ENCODE results near the gene GMCL2. TPM values are rescaled to one million over a fixed set of nuclear protein-coding genes. Genes with fewer than 3 reads are reported as not detected.
"Not testable (repeated sequence)": the region's sequence is repeated elsewhere in the genome, so short reads cannot be mapped to it uniquely, and the experiment has no call there.

GMCL2 gene, protein sequence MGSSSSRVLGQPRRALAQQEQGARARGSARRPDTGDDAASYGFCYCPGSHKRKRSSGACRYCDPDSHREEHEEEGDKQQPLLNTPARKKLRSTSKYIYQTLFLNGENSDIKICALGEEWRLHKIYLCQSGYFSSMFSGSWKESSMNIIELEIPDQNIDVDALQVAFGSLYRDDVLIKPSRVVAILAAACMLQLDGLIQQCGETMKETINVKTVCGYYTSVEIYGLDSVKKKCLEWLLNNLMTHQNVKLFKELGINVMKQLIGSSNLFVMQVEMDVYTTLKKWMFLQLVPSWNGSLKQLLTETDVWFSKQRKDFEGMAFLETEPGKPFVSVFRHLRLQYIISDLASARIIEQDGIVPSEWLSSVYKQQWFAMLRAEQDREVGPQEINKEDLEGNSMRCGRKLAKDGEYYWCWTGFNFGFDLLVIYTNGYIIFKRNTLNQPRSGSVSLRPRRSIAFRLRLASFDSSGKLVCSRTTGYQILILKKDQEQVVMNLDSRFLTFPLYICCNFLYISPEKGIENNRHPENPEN
- total RNA-seq (2014; rRNA removed; shearing (Covaris generic)) = not detected in 2 replicates
- not detected in 2 replicates for polyA plus RNA-seq (2015; cell fraction: cytosol; rRNA removed)
- not detected in 2 replicates for polyA plus RNA-seq (2015; cell fraction: nucleus; rRNA removed)

DNA sequence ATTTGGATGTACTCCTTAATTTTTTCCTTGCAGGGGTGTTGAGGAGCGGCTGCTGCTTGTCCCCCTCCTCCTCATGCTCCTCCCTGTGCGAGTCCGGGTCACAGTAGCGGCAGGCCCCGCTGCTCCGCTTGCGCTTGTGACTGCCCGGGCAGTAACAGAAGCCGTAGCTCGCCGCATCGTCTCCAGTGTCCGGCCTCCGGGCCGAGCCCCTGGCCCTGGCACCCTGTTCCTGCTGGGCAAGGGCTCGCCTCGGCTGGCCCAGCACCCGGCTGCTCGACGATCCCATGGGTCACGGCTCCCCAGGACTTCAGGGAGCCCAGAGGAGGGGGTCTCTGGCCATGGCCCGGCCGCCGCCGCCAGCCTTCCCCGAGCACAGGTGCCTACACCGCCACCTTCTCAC lies at the start of gene GMCL2:
TSS of gene GMCL2 (minus strand) at position 358 of the 400 bp plus-strand sequence. CDS start at position 286, 72 bp downstream.
- no peak for DNase-seq (ENCODE audit: low read depth, low spot score)
- in situ Hi-C loops (cut with HindIII; ENCODE audit: low pct_unique_long_range_greater_than_20kb, low sequenced_read_pairs) = no loop called here

DNA sequence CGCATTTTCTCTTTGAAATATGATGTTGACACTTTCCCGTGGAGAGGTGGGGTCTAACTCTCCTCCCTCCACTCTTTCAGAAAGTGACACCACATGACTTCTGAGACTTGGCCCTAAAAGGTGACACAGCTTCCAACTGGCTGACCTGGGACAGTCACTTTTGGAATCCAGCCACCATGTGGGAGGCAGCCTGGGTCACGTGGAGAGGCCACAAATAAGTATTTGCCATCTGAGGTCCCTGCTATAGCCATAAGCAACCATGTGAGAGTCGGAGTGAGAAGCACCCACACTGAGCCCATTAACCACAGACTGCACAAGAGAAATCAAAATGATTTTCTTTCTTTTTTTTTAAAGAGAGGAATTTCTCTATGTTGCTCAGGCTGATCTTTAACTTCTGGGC lies 49.5 kb upstream of the GMCL2 start:
- in situ Hi-C loops (cut with HindIII; ENCODE audit: low pct_unique_long_range_greater_than_20kb, low sequenced_read_pairs) = no loop called here
- no peak for DNase-seq (ENCODE audit: low read depth, low spot score)

DNA sequence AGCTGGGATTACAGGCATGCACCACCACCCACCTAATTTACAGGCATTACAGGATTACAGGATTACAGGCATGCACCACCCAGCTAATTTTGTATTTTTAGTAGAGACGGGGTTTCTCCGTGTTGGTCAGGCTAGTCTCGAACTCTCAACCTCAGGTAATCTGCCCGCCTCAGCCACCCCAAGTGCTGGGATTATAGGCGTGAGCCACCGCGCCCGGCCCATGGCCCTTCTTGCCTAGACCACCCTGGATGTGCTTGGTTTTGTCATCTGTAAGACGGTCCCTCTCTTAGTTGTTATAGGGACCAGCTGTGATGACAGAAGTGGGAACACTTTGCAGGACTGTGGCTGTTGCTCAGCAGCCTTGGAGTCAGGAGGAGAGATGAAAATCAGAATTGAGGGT lies 49.0 kb upstream of the GMCL2 start:
- in situ Hi-C loops (cut with HindIII; ENCODE audit: low pct_unique_long_range_greater_than_20kb, low sequenced_read_pairs) = no loop called here
- no peak for DNase-seq (ENCODE audit: low read depth, low spot score)

DNA sequence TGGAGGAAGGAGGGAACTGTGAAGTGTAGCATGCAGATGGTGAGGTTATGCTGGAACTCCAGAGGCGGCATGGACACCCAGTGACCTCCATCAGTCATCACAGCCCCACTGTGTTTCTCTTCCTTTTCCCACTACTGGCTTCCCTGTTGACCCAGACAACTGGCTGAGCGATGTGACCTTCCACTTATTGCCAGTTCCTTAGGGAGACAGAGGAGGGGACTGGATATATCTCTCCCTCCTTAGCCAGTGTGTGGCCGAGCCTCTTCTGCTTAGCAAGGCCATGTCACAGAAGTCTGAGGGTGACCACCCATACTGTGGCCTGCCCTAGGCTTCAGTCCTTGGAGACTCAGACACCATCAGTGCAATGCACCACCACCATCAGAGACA lies 48.4 kb upstream of the GMCL2 start:
- no peak for DNase-seq (ENCODE audit: low read depth, low spot score)
- in situ Hi-C loops (cut with HindIII; ENCODE audit: low pct_unique_long_range_greater_than_20kb, low sequenced_read_pairs) = no loop called here

DNA sequence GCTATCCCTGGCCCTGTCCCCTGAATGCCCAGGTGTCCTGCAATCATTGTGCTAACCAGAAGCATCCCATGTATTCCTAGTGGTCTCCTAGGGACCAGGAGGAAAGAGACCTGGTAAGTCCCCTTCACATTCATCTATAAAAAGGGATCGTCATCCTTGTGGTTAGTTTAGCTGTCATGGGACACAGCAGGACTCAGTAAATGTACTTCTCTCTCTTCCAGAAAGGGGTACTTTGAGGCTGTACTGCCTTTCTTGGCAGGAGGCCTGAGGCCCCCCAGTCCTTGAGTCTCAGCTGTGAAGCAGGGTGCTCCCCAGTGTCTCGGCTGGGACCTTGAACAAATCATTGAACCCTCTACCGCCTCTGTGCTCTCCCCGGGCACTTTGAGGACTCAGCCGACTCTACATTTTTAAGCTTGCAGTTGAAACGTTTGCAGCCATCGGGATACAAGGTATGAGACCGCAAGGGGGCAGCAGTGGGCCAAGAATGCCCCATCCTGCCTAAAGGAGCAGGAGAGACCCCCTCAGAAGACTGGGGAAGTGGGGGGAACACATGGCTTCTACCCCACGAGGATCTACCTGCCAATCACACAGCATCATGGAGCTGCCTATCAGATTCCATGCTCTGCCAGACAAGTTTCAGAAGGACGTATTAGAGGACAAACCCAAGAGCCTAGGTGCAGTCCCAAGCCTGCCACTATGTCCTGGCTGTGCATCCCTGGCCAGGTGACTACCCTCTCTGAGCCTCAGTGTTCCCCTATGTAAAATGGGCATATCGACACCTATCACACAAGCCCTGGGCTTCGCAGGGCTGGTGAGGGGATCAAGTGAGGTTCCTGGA lies 47.8 kb upstream of the GMCL2 start:
- in situ Hi-C loops (cut with HindIII; ENCODE audit: low pct_unique_long_range_greater_than_20kb, low sequenced_read_pairs) = no loop called here
- DNase-seq (ENCODE audit: low read depth, low spot score) = peak; percentile 78

DNA sequence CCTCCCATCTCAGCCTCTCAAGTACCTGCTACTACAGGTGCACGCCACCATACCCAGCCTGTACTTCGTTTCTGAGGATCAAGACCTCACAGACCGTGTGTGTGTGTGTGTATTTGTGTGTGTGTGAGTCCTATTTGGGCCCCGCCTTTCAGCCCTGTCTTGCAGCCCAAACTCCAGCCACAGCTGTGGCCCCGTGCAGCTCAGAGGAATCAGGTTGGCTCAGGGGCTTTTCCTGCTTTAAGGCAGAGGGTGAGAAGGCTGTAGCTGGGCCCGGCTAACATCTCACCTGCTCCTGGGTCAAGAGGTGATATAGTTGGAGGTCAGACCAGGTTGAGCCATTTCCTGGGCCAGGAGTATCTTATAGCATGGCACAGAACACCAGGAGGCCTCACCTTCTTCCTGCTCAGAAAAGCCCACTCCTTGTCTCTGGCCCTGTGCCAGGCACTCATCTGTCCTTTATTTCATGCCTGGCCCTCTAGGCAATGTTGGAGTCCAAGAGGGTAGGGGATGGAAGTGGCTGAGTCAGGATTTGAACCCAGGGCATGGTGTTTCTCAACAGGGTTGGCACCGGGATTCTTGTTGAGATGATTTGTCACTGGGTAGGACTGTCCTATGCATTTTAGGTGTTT lies 47.1 kb upstream of the GMCL2 start:
- in situ Hi-C loops (cut with HindIII; ENCODE audit: low pct_unique_long_range_greater_than_20kb, low sequenced_read_pairs) = no loop called here
- no peak for DNase-seq (ENCODE audit: low read depth, low spot score)

DNA sequence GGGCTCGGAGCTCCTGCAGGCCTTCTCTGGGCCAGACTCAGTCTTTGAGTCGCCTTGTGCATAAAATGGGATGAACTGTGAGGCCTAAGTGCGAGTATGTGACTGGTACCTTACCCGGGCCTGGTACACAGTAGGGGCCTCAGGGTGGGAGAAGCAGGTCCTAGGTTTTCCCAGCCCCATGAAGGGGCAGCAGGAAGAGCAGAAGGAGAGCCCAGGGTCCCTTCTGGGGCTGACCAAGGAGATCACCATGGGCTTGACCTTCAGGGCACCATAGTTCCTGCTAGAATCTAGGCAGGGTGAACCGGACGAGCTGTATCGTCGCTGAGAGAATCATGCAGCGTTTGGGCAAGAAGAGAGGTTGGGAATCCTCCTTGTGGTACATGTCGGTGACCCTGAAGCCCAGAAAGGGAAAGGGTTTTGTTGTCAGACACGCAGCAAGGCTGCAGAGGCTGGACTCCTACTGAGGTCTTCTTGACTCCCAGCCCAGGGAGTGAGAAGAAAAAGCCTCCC lies 45.8 kb upstream of the GMCL2 start:
- in situ Hi-C loops (cut with HindIII; ENCODE audit: low pct_unique_long_range_greater_than_20kb, low sequenced_read_pairs) = no loop called here
- no peak for DNase-seq (ENCODE audit: low read depth, low spot score)

DNA sequence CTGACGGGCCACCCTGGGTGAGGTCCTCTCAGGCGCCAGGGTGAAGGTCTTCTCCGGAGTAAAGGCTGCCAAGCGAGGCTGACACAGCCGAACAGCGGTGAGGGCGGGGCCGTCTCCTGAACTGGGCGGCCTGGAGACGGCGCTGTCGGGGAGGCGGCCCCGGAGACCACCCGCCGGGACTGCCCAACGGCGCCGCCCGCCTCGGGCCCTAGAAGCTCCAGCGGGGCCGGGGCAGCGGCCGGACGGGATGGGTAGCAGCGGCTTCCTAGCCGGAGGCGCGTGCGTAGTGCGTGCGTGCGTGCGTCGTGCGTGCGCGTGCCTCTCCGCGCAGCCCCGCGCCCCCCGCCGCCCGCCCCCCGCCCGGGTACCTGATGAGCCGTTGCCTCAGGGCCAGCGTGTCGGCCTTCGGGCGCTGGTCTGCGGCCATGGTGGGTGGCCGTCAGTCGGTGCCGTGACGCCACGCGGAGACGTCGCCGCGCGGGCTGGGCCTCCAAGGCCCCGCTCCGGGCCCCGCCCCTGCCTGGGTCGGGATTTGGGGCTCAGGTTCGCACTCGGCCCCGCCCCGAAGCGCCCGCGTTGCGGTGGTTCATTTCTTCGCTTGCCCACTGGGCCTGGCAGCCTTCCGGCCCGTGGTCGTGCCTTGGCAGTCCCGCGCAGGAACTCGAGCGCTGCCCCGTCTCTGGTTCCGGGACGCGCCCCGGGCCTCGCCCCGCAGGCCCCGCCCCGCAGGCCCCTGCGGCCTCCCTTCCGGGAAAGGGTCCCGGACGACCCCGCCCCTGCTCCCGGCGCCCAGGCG lies 45.2 kb upstream of the GMCL2 start, which contains the start of gene PHYKPL:
TSS of gene PHYKPL (minus strand) at position 679 of the 796 bp plus-strand sequence. CDS start at position 427, 252 bp downstream.
- in situ Hi-C loops (cut with HindIII; ENCODE audit: low pct_unique_long_range_greater_than_20kb, low sequenced_read_pairs) = no loop called here
- peak; percentile 56 for DNase-seq (ENCODE audit: low read depth, low spot score)

DNA sequence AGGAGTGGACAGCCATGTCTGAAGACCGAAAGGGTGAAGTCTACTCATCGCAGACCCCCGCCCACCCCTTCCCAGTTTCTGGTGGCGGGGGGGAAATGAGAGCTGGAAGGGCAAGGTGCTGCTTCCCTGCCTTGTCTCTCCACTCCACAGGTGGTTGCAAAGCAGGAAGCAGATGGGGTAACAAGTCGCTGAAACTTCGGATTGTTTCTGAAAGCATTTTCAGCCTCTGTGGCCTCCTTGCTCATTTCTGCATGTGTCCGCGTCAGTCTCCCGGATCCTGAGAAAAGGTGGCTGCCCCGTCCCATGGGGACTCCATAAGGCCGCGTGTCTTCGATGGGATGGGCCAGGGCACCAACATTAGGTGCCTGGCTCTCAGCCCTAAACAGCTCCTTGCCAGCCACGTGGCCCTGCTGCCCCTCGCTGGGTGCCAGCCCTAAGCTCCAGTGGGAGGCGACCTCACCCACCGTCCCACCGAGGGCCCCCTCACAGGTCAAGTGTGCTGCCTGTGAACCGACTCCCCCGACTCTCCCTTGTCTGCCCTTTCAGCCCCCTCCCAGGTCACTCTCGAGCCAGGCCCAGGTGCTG lies 44.5 kb upstream of the GMCL2 start:
- in situ Hi-C loops (cut with HindIII; ENCODE audit: low pct_unique_long_range_greater_than_20kb, low sequenced_read_pairs) = no loop called here
- DNase-seq (ENCODE audit: low read depth, low spot score) = no peak

DNA sequence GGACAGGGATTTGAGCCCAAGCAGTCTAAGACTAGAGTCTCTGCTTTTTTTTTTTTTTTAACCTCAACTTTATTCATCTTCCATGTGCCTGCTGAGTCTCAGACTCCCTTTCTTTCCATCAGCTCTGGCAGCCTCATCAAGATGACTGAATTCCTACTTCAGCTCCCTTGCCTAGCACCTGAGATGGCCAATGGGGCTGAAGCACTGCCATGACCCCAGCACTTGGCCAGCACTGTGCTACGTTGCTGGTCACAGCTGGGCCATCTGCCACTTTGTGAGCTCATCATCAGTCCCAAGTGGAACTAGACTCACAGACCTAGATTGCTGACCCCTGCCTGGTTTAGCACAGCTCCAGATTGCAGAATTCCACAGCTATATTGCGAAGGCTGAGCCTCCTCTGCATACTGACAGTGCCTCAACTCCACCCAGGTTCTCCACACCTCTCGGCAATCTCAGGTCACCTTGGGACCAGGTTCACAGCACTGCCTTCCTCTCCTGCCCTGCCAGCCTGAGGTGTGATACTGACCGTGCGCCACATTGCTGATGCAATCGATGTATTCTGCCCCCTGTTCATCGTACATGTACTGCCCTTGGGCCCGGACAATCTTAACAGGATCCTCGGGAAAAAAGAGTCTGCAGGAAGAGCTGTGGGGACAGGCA lies 43.8 kb upstream of the GMCL2 start:
- DNase-seq (ENCODE audit: low read depth, low spot score) = no peak
- in situ Hi-C loops (cut with HindIII; ENCODE audit: low pct_unique_long_range_greater_than_20kb, low sequenced_read_pairs) = no loop called here

DNA sequence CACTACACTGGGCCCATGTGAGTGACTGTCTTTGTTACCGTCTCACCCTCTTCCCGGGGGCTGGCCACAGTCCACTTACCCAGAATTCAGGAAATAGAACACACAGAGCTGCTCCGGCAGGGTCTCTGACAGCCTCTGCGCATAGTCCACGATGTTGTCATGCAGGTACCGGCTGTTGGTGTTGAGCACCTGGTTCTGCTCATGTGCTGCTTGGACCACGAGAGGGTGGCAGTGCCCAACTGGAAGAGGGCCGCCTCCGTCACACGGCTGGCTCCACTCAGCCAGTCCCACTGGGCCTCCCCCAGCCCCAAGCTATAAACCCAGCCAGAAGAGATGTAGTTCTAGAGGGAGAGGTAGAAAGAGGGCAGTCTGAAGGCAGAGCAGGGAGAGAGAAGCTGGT lies 42.7 kb upstream of the GMCL2 start:
- in situ Hi-C loops (cut with HindIII; ENCODE audit: low pct_unique_long_range_greater_than_20kb, low sequenced_read_pairs) = no loop called here
- no peak for DNase-seq (ENCODE audit: low read depth, low spot score)

DNA sequence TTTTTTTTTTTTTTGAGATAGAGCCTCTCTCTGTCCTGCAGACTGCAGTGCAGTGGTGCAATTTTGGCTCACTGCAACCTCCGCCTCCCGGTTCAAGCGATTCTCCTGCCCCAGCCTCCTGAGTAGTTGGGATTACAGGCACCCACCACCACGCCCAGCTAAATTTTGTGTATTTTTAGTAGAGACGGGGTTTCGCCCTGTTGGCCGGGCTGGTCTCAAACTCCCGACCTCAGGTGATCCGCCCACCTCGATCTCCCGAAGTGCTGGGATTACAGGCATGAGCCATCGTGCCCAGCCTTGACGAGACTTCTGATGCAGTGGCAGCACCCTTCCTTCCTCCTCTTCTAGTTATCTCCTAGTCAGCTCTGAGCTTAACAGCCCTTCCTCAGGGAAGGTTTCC lies 41.9 kb upstream of the GMCL2 start:
- in situ Hi-C loops (cut with HindIII; ENCODE audit: low pct_unique_long_range_greater_than_20kb, low sequenced_read_pairs); DNase-seq (ENCODE audit: low read depth, low spot score): not testable (repeated sequence)

DNA sequence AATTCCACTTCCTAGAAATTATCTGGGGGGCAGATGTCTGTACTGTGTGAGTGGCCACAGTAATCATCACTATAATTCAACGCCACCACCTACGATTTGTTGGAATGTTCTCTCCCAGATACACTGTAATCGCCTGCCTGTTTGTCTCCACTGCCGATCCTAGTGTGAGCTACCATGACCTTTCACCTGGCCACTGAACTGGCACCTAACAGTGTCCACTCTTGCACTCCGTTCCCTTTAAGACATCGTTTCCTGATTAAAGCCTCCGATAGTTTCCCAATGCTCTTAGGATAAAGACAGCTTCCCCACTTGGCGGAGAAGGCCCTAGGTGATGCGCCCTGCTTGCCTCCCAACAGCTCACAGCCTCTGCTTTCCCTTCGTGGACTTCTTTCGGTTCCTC lies 41.4 kb upstream of the GMCL2 start:
- in situ Hi-C loops (cut with HindIII; ENCODE audit: low pct_unique_long_range_greater_than_20kb, low sequenced_read_pairs) = no loop called here

DNA sequence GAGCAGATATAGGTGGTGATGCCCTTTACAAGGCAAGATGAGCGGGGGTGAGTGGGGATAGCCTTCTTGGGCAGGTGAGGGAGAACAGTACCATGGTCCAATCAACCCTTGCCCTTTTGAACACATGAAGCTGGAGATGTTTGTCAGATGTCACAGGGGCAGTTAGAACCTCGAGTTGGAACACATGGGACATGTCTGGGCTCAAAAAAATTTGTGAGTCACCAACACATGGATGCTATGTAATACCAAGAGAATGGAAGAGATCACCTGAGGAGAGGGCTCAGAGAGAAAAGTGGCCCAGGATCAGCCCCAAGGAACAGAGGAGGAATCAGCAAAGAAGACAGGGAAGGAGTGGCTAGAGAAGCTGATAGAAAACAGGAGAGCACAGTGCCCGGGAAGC lies 40.8 kb upstream of the GMCL2 start:
- no peak for DNase-seq (ENCODE audit: low read depth, low spot score)
- in situ Hi-C loops (cut with HindIII; ENCODE audit: low pct_unique_long_range_greater_than_20kb, low sequenced_read_pairs) = no loop called here

More for the DNA sequence above, 41.4 kb upstream of the GMCL2 start:
- no peak for DNase-seq (ENCODE audit: low read depth, low spot score)

DNA sequence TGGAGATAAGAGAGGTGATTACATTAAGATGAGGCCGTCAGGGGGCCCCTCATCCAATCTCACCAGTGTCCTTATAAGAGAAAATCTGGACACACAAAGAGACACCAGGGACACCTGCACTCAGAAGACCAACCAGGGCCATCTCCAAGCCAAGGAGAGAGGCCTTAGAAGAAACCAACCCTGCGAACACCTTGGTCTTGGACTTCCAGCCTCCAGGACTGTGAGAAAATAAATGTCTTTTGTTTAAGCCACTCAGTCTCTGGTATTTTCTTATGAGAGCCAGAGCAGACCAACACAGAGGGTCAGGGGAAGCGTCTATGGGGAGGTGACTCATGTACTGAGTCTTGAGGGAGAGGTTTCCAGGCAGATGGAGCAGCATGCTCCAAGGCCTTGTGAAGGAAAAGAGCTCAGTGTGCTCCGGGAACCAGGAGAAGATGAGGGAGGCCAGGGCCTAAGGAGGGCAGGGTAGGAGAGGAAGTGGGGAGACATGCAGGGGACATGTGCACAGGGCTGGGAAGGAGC lies 40.0 kb upstream of the GMCL2 start:
- DNase-seq (ENCODE audit: low read depth, low spot score) = no peak
- in situ Hi-C loops (cut with HindIII; ENCODE audit: low pct_unique_long_range_greater_than_20kb, low sequenced_read_pairs) = no loop called here

DNA sequence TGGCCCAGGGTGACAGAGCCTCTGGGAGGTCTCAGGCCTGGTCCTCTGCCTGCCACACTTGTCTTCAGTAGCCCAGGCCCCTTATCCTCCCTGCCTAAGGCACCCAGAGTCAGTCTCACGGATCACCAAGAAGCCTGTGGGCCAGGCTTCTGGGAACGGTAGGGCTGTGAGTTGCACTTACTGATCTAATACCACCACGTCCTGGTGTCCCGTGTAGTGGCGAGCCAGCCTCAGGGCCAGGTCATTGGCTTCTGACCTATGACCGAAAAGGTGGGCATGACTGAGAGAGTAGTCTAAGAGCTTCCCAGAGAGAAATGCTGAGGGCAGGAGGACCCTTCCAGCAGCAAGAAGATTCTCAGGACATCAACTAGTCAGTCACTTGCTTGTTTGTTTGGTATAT lies 38.0 kb upstream of the GMCL2 start:
- no peak for DNase-seq (ENCODE audit: low read depth, low spot score)
- in situ Hi-C loops (cut with HindIII; ENCODE audit: low pct_unique_long_range_greater_than_20kb, low sequenced_read_pairs) = no loop called here
